Measurements from ENCODE around the gene FAM193B.

The FAM193B gene

GRCh38 chr5:177545487-177546257 lies 8.7 kb downstream of the FAM193B start:
- TF ChIP-seq, protein P1, sequence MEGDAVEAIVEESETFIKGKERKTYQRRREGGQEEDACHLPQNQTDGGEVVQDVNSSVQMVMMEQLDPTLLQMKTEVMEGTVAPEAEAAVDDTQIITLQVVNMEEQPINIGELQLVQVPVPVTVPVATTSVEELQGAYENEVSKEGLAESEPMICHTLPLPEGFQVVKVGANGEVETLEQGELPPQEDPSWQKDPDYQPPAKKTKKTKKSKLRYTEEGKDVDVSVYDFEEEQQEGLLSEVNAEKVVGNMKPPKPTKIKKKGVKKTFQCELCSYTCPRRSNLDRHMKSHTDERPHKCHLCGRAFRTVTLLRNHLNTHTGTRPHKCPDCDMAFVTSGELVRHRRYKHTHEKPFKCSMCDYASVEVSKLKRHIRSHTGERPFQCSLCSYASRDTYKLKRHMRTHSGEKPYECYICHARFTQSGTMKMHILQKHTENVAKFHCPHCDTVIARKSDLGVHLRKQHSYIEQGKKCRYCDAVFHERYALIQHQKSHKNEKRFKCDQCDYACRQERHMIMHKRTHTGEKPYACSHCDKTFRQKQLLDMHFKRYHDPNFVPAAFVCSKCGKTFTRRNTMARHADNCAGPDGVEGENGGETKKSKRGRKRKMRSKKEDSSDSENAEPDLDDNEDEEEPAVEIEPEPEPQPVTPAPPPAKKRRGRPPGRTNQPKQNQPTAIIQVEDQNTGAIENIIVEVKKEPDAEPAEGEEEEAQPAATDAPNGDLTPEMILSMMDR (IDR thresholded peaks at IDR 0.05; ENCODE audit: low read depth, low read length, missing control alignments): no peak
- peak; percentile 85 for DNase-seq
- in situ Hi-C loops (cut with HindIII; ENCODE audit: low pct_ligation_motif_present, low sequenced_read_pairs): no loop called here
- Histone ChIP-seq H3K27me3 (replicated peaks) (no peaks in the 10 kb centered on the region), H3K27ac (peak overlapping the region; percentile 99), H3K36me3 (replicated peaks) (no peaks in the 10 kb centered on the region), H3K4me3 (ENCODE audit: low read depth, low read length) (no peak overlapping the region)

DNA sequence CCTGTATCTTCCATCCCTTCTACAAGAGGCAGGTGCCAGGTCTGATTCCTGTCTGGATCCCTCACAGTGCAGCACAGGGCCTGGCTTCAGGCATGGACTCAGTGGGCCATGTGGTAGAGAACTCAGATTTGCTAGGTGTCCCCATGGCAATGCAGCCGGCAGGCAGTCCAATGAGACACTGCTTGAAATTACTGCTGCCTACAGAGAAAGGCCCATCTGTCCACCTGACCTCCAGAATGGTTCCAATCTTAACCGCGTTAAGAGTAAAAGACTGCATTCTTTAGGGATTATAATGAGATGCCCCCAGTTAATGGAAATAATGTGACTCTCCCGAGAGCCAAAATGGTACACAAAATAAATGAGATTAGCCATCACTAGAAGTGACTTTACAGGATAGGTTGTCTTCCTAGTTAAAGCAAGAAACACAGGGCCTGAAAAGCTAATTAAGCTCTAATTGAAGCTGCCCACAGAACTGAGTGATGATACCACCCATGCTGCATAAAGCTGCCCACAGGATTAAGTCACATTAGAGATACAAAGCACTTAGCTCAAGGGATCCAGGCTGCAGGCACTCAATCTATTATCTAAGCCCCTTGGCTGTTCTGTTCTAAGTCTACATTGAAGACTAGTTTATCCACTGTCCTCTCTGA lies 11.4 kb downstream of the FAM193B start:
- Histone ChIP-seq H3K27ac (no peak overlapping the region), H3K4me3 (ENCODE audit: low read depth, low read length) (no peak overlapping the region), H3K36me3 (replicated peaks) (no peaks in the 10 kb centered on the region), H3K27me3 (replicated peaks) (no peaks in the 10 kb centered on the region)
- in situ Hi-C loops (cut with HindIII; ENCODE audit: low pct_ligation_motif_present, low sequenced_read_pairs): no loop called here
- TF ChIP-seq, protein P1 (IDR thresholded peaks at IDR 0.05; ENCODE audit: low read depth, low read length, missing control alignments): no peak
- DNase-seq: no peak

DNA sequence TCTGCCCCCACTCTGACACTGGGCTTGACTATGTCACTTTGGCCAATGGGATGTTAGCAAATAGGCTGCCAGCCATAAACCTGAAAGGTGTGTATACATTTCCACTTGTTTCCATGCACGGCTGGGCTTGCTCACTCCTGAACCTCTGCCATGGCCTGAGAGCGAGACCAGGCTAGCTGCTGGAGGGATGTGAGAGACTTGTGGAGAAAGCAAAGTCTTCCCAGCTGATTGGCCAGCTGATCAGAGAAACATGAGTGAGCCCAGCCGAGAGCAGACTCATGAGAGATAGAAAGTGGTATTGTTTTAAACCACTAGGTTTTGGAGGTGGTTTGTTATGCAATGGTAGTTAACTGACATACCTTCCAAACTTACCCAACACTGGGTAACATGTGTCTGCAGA lies 13.9 kb downstream of the FAM193B start:
- Histone ChIP-seq H3K27ac (no peak overlapping the region), H3K36me3 (replicated peaks) (peaks cover 5% of the 10 kb centered on the region), H3K4me3 (ENCODE audit: low read depth, low read length) (no peak overlapping the region), H3K27me3 (replicated peaks) (no peaks in the 10 kb centered on the region)
- DNase-seq: no peak
- TF ChIP-seq, protein P1 (IDR thresholded peaks at IDR 0.05; ENCODE audit: low read depth, low read length, missing control alignments): no peak
- in situ Hi-C loops (cut with HindIII; ENCODE audit: low pct_ligation_motif_present, low sequenced_read_pairs): no loop called here

- TF ChIP-seq, protein P1 (IDR thresholded peaks at IDR 0.05; ENCODE audit: low read depth, low read length, missing control alignments): no peak
- Histone ChIP-seq H3K4me3 (ENCODE audit: low read depth, low read length) (no peak overlapping the region), H3K27me3 (replicated peaks) (no peaks in the 10 kb centered on the region), H3K27ac (no peak overlapping the region), H3K36me3 (replicated peaks) (peaks cover 5% of the 10 kb centered on the region)
- DNase-seq: peak; percentile 49
- in situ Hi-C loops (cut with HindIII; ENCODE audit: low pct_ligation_motif_present, low sequenced_read_pairs): no loop called here
These were observed 15.0 kb downstream of the FAM193B start for GRCh38 chr5:177539411-177539810.

- peaks cover 7% of the 10 kb centered on the region for H3K36me3 ChIP-seq (replicated peaks)
- no peak for DNase-seq
- H3K4me3 ChIP-seq (ENCODE audit: low read depth, low read length): no peak overlapping the region
- TF ChIP-seq, protein P1 (IDR thresholded peaks at IDR 0.05; ENCODE audit: low read depth, low read length, missing control alignments): no peak
- H3K27me3 ChIP-seq (replicated peaks): no peaks in the 10 kb centered on the region
- H3K27ac ChIP-seq: no peak overlapping the region
- in situ Hi-C loops (cut with HindIII; ENCODE audit: low pct_ligation_motif_present, low sequenced_read_pairs): no loop called here
These were observed 15.5 kb downstream of the FAM193B start for GRCh38 chr5:177538876-177539275.

Measured in brain microvascular endothelial cell (primary cell).